ENCODE measurements around the gene STAG1.
"Not testable (repeated sequence)": the region's sequence is repeated elsewhere in the genome, so short reads cannot be mapped to it uniquely, and the experiment has no call there.

Gene STAG1

DNA sequence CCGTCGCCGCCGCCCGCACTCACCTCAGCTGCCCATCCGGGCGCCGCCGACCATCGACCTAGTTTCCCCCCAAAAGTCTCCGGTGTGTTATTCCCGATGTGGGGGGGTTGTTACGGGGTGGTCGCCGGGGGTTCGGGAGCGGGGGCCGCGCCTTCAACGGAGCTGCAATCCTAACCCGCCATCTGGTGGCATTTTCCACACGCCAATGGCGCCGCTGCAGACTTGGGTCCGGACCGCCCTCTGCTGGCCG, at the start of gene STAG1:
STAG1 (minus strand) TSS at position 207 of the 250 bp plus-strand sequence. CDS start 121,480 bp downstream, outside the sequence.
- TF ChIP-seq, protein P1, sequence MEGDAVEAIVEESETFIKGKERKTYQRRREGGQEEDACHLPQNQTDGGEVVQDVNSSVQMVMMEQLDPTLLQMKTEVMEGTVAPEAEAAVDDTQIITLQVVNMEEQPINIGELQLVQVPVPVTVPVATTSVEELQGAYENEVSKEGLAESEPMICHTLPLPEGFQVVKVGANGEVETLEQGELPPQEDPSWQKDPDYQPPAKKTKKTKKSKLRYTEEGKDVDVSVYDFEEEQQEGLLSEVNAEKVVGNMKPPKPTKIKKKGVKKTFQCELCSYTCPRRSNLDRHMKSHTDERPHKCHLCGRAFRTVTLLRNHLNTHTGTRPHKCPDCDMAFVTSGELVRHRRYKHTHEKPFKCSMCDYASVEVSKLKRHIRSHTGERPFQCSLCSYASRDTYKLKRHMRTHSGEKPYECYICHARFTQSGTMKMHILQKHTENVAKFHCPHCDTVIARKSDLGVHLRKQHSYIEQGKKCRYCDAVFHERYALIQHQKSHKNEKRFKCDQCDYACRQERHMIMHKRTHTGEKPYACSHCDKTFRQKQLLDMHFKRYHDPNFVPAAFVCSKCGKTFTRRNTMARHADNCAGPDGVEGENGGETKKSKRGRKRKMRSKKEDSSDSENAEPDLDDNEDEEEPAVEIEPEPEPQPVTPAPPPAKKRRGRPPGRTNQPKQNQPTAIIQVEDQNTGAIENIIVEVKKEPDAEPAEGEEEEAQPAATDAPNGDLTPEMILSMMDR (IDR thresholded peaks at IDR 0.05; ENCODE audit: low read depth, low read length), result peak; percentile 79; the same call in 1 of the 2 replicates
- peak within 1 kb of the TSS; percentile 69 for H3K4me3 ChIP-seq (ENCODE audit: low read depth, low read length)

DNA sequence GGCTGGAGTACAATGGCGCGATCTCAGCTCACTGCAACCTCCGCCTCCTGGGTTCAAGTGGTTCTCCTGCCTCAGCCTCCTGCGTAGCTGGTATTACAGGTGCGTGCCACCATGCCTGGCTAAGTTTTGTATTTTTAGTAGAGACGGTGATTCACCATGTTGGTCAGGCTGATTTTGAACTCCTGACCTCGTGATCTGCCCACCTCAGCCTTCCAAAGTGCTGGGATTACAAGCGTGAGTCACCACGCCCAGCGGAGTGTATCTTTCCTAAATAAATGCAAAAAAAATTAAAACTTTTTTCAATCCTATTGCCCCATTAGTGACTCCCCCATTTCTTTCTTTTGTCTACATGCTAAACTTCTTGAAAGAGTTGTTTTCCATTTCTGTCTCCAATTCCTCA, 49.0 kb upstream of the STAG1 start:
- H3K4me3 ChIP-seq (ENCODE audit: low read depth, low read length), result not testable (repeated sequence)

DNA sequence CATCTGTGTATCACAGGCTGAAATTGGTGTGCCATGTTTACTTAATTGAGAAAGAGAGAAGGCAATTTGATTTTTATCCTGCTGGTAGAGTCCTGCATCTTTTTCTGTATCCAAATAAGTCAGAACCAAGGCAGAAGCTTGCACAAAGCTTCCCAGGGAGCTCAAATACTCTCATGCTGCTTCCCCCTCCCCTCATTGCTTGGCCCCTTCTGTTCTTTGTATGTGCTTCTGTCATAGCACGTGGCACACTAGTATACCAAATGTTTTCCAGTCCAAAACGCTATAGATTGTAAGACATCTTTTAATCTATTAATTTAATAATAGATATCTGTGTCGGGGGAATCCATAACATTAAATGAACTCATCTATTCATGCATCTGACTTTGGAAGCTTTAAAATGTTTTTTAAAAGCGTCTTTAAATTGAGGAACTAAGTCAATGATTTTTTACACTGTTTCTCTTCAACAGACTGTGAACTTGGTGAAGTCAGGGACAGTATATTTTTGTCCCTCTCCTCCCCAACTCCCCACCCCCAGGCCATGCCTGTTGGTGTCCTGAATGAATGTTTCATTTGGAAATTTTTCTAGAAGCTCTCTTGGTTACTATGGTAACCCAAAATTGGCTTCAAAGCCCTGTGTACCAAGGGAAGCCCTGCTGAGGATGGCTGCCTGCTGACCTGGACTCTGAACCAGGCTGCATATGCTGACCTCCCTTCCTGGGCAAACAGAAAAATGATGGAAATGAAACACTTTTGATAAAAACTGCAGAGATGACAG, 40.6 kb upstream of the STAG1 start:
- TF ChIP-seq, protein P1 (IDR thresholded peaks at IDR 0.05; ENCODE audit: low read depth, low read length), result no peak

DNA sequence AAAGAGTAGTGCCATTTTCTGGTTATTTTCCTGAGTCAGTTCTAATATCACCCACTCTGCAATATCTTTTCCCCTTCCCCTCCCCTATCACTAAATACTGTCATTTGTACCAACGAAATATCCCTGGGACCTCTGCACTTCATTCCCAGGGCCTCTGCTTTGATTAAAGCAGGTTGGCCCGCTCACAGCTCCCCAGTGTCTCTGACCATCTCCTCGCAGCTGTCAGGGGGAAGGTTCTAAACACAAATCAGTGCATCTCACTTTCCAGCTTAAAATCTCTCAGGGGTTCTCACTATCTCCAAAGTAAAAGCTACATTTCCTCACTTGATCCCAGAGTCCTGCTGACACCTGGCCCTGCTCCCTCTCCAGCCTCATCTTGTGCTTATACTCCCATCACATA, 38.6 kb upstream of the STAG1 start:
- TF ChIP-seq, protein P1 (IDR thresholded peaks at IDR 0.05; ENCODE audit: low read depth, low read length), result no peak

More for the DNA sequence above, 40.6 kb upstream of the STAG1 start:
- H3K4me3 ChIP-seq (ENCODE audit: low read depth, low read length), result no peak overlapping the region

DNA sequence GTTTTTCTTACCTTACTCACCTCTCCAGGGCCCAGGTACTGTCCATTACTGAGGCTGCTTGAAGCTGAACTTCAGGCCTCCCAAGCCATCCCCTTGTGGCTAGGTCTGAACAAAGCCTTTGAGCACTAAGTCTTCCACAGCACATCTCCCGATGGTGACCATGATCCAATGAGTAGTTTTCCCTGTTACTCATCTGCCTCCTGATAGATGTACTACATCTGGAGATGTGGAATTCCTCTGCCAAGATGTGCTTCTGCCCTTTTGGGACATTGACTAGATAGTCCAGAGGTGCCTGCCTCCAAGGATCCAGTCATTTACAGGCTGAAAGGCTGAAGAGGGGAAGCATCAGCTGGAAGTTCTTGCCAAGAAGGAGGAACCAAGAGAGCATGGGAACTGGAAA, 37.8 kb upstream of the STAG1 start:
- TF ChIP-seq, protein P1 (IDR thresholded peaks at IDR 0.05; ENCODE audit: low read depth, low read length), result no peak

More for the DNA sequence above, 38.6 kb upstream of the STAG1 start:
- H3K4me3 ChIP-seq (ENCODE audit: low read depth, low read length), result no peak overlapping the region

DNA sequence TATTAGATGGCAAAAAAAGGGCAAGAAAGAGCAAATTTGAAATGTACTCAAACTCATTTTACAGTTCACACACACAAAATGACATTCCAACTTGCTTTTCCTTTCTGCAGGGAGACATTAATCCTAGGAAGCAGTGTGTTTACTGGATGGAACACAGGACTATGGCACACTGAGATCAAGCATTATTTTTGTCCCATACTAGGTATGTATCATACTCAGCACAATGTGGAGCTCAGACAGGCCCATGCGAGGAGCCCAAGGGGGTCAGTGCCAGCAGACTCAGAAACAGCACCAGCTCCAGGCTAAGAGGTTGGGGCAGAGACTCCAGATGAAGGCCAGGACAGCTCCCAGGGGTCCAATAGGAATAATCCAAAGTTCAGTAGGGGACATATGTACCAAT, 36.0 kb upstream of the STAG1 start:
- TF ChIP-seq, protein P1 (IDR thresholded peaks at IDR 0.05; ENCODE audit: low read depth, low read length), result no peak
- no peak overlapping the region for H3K4me3 ChIP-seq (ENCODE audit: low read depth, low read length)

More for the DNA sequence above, 37.8 kb upstream of the STAG1 start:
- no peak overlapping the region for H3K4me3 ChIP-seq (ENCODE audit: low read depth, low read length)

DNA sequence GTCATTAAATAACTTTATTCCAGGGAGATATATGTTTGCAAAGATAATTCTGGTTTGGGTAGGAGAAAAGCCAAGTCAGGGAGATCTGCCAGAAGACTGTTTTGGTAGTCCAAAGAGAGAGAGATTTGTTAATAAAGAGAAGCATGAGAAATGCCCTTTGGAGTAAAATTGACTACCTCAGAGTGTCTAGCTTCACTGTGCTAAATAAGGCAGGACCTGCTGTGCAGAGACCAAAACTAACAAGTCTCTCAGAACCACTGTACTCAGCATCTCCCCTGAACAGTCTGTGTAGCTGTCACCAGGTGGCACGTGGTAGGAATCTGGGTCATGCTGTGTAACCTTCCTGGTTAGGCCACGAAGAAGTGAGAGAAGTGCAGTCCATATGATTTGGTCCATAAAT, 35.2 kb upstream of the STAG1 start:
- TF ChIP-seq, protein P1 (IDR thresholded peaks at IDR 0.05; ENCODE audit: low read depth, low read length), result no peak
- H3K4me3 ChIP-seq (ENCODE audit: low read depth, low read length), result peak overlapping the region; percentile 32

DNA sequence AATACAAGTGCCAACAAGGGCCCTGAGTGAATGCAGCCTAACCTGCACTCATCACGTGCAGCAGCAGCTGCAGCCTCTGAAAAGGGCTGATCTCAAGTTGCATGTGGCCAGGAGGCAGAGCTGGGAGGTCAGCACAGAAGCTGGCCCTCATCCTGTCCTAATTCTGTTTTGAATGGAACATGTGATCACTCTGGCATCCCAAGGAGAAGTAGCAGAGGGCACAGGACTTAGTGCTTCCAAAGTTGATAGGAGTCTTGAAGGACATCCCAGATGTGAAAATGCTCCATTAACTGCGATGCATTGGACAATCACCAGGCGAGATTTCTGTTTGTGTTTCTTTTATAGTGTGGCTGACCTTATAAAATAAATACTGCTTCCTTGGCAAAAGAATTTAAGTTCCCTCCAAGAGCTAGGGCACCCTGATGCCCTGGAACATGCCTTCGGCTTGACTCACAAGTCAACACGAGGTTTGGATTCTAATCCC, 31.6 kb upstream of the STAG1 start:
- TF ChIP-seq, protein P1 (IDR thresholded peaks at IDR 0.05; ENCODE audit: low read depth, low read length), result no peak
- no peak overlapping the region for H3K4me3 ChIP-seq (ENCODE audit: low read depth, low read length)
